Measurements from ENCODE around the gene NSF.

NSF gene

DNA sequence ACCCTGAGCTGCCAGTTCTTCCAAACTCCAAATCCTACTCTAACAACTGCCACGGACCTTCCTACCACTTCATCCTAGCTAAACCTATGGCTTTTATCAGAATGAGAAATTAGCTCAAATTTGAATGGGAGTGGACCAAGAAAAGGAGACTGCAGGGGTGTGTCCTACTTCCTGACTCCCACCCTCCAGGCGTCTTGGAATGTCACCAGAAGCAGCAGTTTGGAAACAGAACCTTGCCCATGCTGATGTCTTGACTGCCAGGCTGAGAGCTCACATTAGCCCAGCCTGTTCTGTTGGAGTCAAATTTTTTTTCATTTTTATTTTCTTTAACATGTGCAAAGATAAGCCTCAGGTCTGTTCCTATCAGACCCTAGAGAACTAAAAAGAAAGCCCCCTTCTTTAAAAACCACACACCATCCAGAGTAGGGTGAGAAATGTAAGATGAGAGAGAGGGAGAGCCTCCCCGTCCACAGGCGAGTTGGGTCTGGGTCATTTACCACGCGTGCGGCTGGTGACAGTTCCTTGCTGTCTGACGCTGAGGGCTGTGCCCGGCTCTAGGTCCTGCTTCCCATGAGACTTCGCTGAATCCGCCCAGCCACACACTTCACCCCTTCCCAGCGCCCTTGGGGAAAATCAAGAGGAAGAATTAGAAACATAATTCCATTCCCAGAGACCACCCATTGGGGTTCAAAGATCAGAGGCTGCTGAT, 173.7 kb downstream of the NSF start:
- CTCF ChIA-PET, result interaction anchor here (0.6 to 1.7 kb wide), 4 partner anchors 10 to 70 kb away, joined by 3 to 4 read pairs (median 3); no protein-coding TSS in a partner anchor
- Histone ChIP-seq H3K4me3 (ENCODE audit: low read depth, low read length) (no peak overlapping the region), H3K27ac (ENCODE audit: extremely low read depth, low read depth, low read length) (no peak overlapping the region), H3K36me3 (ENCODE audit: control insufficient read depth in 2 of 2, insufficient read depth in 1 of 2, low read length in 2 of 2) (peaks cover 7 to 51% of the 10 kb centered on the region in 2 experiments), H3K9me3 (ENCODE audit: control insufficient read depth, insufficient read depth, low read depth, low read length) (no peaks in the 10 kb centered on the region), H3K4me1 (ENCODE audit: control insufficient read depth, insufficient read depth, low read length) (no peaks in the 10 kb centered on the region)
- POLR2A ChIA-PET, result no interaction called here
- TF ChIP-seq ZNF785 (tag by site-specific recombination; IDR thresholded peaks at IDR 0.05), result no peak
- TF ChIP-seq ZBTB21 (tag by site-specific recombination; IDR thresholded peaks at IDR 0.05), result no peak
- TF ChIP-seq, protein P1, sequence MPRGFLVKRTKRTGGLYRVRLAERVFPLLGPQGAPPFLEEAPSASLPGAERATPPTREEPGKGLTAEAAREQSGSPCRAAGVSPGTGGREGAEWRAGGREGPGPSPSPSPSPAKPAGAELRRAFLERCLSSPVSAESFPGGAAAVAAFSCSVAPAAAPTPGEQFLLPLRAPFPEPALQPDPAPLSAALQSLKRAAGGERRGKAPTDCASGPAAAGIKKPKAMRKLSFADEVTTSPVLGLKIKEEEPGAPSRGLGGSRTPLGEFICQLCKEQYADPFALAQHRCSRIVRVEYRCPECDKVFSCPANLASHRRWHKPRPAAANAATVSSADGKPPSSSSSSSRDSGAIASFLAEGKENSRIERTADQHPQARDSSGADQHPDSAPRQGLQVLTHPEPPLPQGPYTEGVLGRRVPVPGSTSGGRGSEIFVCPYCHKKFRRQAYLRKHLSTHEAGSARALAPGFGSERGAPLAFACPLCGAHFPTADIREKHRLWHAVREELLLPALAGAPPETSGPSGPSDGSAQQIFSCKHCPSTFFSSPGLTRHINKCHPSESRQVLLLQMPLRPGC (tag by site-specific recombination; IDR thresholded peaks at IDR 0.05), result no peak
- no peak for TF ChIP-seq ZNF155 (tag by site-specific recombination; IDR thresholded peaks at IDR 0.05)
- TF ChIP-seq ZNF426 (tag by site-specific recombination; IDR thresholded peaks at IDR 0.05), result no peak
- TF ChIP-seq ZBTB17 (tag by site-specific recombination; IDR thresholded peaks at IDR 0.05), result no peak
- TF ChIP-seq KLF16 (tag by site-specific recombination; IDR thresholded peaks at IDR 0.05), result no peak
- TF ChIP-seq ZXDB (tag by site-specific recombination; IDR thresholded peaks at IDR 0.05), result no peak
- no peak for TF ChIP-seq ZNF341 (tag by site-specific recombination; IDR thresholded peaks at IDR 0.05; ENCODE audit: low read depth)
- TF ChIP-seq ZNF133 (tag by site-specific recombination; IDR thresholded peaks at IDR 0.05), result no peak
- TF ChIP-seq, protein P2, sequence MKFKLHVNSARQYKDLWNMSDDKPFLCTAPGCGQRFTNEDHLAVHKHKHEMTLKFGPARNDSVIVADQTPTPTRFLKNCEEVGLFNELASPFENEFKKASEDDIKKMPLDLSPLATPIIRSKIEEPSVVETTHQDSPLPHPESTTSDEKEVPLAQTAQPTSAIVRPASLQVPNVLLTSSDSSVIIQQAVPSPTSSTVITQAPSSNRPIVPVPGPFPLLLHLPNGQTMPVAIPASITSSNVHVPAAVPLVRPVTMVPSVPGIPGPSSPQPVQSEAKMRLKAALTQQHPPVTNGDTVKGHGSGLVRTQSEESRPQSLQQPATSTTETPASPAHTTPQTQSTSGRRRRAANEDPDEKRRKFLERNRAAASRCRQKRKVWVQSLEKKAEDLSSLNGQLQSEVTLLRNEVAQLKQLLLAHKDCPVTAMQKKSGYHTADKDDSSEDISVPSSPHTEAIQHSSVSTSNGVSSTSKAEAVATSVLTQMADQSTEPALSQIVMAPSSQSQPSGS (tag by site-specific recombination; IDR thresholded peaks at IDR 0.05; ENCODE audit: low read depth), result no peak
- TF ChIP-seq ZNF701 (tag by site-specific recombination; IDR thresholded peaks at IDR 0.05), result no peak
- no peak for TF ChIP-seq ZNF266 (tag by site-specific recombination; IDR thresholded peaks at IDR 0.05; ENCODE audit: low read depth)

DNA sequence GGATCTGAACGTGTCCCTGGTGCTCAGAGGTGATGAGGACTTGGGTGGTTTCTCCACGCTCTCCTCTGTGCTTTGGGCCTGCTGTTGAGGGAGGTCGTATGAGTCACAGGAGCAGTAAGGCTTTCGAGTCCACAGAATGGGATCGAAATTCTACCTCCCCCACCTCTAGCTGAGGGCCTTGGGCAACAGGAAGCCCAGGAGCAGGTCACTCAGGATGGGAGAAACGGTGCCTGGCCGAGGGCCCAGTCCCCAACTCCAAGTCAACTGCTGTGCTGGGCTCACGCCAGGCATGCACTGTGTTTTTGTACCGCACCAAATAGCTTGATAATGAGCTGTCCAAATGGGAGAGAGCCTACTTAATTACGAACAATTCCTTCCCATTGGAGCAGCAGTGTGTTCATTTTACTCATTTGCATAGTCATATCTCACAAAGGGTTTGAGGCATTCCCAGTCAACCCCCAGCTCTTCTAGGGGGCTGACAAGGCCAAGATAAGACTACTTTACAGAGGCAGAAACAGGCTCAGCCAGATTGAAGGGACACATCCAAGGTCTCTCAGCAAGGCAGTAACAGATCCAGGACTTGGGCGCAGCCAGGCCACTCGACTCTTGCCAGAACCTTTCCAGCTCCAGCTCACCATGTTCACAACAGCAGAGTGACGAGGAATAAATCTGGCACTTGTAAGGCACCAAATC, 174.4 kb downstream of the NSF start:
- CTCF ChIA-PET, result interaction anchor here (0.9 to 1.7 kb wide), 3 partner anchors 11 to 70 kb away, joined by 3 to 4 read pairs (median 3); no protein-coding TSS in a partner anchor
- H3K27ac ChIP-seq (ENCODE audit: extremely low read depth, low read depth, low read length), result no peak overlapping the region

More for the DNA sequence above, 174.4 kb downstream of the NSF start:
- Histone ChIP-seq H3K4me1 (ENCODE audit: control insufficient read depth, insufficient read depth, low read length) (no peaks in the 10 kb centered on the region), H3K36me3 (ENCODE audit: control insufficient read depth in 2 of 2, insufficient read depth in 1 of 2, low read length in 2 of 2) (peaks cover 5 to 47% of the 10 kb centered on the region in 2 experiments), H3K9me3 (ENCODE audit: control insufficient read depth, insufficient read depth, low read depth, low read length) (no peaks in the 10 kb centered on the region), H3K4me3 (ENCODE audit: low read depth, low read length) (no peak overlapping the region)
- TF ChIP-seq ZNF37A (tag by site-specific recombination; IDR thresholded peaks at IDR 0.05) (no peak), ZNF530 (tag by site-specific recombination; IDR thresholded peaks at IDR 0.05; ENCODE audit: low read depth) (no peak), ZNF394 (tag by site-specific recombination; IDR thresholded peaks at IDR 0.05; ENCODE audit: borderline replicate concordance) (peak; percentile 42; the same call in 1 of the 2 replicates), ZNF18 (tag by site-specific recombination; IDR thresholded peaks at IDR 0.05) (no peak), GLIS1 (tag by site-specific recombination; IDR thresholded peaks at IDR 0.05) (peak; percentile 52; the same call in 1 of the 2 replicates), ZBTB48 (tag by site-specific recombination; IDR thresholded peaks at IDR 0.05) (no peak), EGR2 (tag by site-specific recombination; IDR thresholded peaks at IDR 0.05; ENCODE audit: low read depth) (no peak), ZIC2 (tag by site-specific recombination; IDR thresholded peaks at IDR 0.05) (peak; percentile 40; the same call in 1 of the 2 replicates), ZNF146 (tag by site-specific recombination; IDR thresholded peaks at IDR 0.05) (no peak), ZNF704 (tag by site-specific recombination; IDR thresholded peaks at IDR 0.05) (no peak), PRDM1 (tag by site-specific recombination; IDR thresholded peaks at IDR 0.05) (no peak), ZNF248 (tag by site-specific recombination; IDR thresholded peaks at IDR 0.05) (no peak), ZNF670 (tag by site-specific recombination; IDR thresholded peaks at IDR 0.05; ENCODE audit: low read depth) (no peak), ZNF302 (tag by site-specific recombination; IDR thresholded peaks at IDR 0.05; ENCODE audit: low read depth) (no peak), ZBTB8A (tag by site-specific recombination; IDR thresholded peaks at IDR 0.05) (peak; percentile 48), BCL11B (tag by site-specific recombination; IDR thresholded peaks at IDR 0.05; ENCODE audit: low read depth) (no peak), ZNF610 (tag by site-specific recombination; IDR thresholded peaks at IDR 0.05; ENCODE audit: borderline replicate concordance) (no peak)
- POLR2A ChIA-PET, result no interaction called here
